Upper lobe of right lung (tissue), 1 donor: Measurements from ENCODE around the gene FBLN1. TPM values are rescaled to one million over a fixed set of nuclear protein-coding genes. Genes with fewer than 3 reads are reported as not detected.
"Not testable (repeated sequence)": the region's sequence is repeated elsewhere in the genome, so short reads cannot be mapped to it uniquely, and the experiment has no call there.

Source experiments
- ATAC-seq: fragments of 200-7000 bp; cut with Tn5 transposase; one replicate; pipeline ENCODE4 v1.9.1; 2020; ENCODE audit warnings: mild to moderate bottlenecking, moderate library complexity
- DNase-seq: peaks from one replicate; pipeline ENCODE4 v3.0.0-alpha.2; 2020
- H3K27ac ChIP-seq: fragments of 200-600 bp; one replicate; pipeline ENCODE4 v1.8.0; 2022
- H3K27me3 ChIP-seq: fragments of 200-600 bp; one replicate; pipeline ENCODE4 v1.8.0; 2022; ENCODE audit warnings: mild to moderate bottlenecking
- H3K36me3 ChIP-seq: fragments of 200-600 bp; one replicate; pipeline ENCODE4 v1.8.0; 2022
- H3K4me1 ChIP-seq: fragments of 200-600 bp; one replicate; pipeline ENCODE4 v1.8.0; 2022
- H3K4me3 ChIP-seq: fragments of 200-600 bp; one replicate; pipeline ENCODE4 v1.8.0; 2022; ENCODE audit warnings: mild to moderate bottlenecking
- H3K9me3 ChIP-seq: fragments of 200-600 bp; one replicate; pipeline ENCODE4 v1.8.0; 2022
- CTCF ChIP-seq: fragments of 200-600 bp; IDR thresholded peaks from one replicate; pipeline ENCODE4 v1.8.0; 2022; ENCODE audit warnings: antibody characterized with exemption
- intact Hi-C: fragments of 100-400 bp; cut with DNase I; formaldehyde crosslinking; loops from one replicate; pipeline ENCODE4 v1.11.0; 2022
- total RNA-seq: library from RNA; stranded (reverse); fragmentation: NEBNext Ultra II Directional; extraction: Animal tissue kit (Norgen Biotek cat#: 25700); gene quantifications from one replicate; pipeline ENCODE4 v1.2.1, GENCODE V29; 2021
- donor health status: DM: no; HTN: yes; CAD: no; lungs with severe emphysema.

Gene FBLN1
- total RNA-seq, 1 donor from 2014 or later: 272 TPM

DNA sequence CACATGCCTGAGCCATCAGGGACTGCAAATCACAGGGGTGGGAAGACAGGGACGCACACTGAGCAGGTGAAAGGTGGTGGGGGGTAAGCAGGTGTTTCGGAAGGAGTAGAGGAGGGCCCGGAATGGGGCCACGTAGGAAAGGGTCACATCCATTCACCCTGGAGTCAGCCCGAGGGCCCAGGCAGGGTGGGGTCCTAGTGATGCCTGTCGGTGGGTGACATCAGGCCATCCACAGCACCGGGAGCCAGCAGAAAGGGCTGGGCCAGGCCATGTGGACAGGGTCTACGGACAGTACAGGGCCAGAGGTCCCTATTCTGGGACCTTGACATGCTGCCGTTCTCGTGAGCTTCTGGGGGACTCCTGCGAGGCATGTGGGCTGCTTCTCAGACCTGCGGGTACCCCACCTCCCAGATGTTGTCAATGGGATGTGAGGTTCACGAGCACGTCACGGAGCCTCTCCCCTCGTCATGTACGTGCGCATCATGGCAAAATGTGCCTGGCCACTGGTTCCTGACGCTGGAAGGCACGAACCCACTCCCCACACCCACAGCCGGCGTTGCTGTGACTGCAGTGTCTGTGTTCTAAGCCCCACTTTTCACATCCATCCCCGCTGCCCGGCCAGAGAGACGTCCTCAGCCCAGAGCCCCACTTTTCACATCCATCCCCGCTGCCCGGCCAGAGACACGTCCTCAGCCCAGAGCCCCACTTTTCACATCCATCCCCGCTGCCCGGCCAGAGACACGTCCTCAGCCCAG is 84.1 kb downstream of the FBLN1 start:
- no peak for TF ChIP-seq CTCF
- Histone ChIP-seq H3K27ac (no peak overlapping the region), H3K4me3 (no peak overlapping the region), H3K9me3 (no peaks in the 10 kb centered on the region), H3K27me3 (no peaks in the 10 kb centered on the region), H3K36me3 (no peaks in the 10 kb centered on the region), H3K4me1 (peaks cover 15% of the 10 kb centered on the region)
- DNase-seq: no peak
- intact Hi-C loops: no loop called here
- no peak for ATAC-seq

DNA sequence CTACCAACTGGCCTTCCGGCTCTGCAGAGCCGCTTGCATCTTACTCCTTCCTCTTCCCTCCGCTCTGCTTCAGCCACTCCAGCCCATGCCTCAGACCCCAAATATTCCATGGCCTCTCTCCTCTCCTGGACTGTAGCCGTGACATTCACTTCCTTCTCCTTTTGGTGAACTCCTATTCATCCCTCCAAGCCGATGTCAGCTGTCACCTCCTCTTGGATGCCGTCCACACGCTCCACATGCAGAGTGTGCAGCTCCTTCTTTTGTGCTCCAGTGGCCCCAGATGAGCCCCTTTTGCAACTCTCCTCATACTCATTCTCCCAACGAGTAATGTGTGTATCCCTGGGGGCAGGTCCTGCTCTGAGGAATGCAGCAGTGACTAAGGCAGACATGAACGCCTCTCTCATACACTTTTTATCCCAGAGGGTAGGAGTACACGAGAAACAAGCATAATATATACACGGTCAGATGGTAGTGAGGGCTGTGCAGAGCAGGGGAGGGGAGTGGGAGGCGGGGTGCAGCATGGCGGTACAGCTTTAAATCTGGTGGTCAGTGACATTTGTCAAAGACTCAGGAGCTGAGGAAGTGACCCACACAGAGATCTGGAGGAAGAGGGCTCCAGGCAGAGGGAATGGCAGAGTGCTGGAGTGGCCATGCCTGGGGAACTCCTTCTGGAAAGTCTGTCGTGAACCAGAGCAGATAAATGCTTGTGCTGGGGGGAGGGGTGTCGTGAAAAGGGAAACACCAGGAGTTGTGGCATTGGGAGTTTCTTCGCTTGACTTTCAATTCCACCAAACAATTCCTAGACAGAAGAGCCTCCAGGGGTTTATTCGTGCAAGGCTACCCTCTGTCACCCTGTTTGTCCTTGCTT is 85.2 kb downstream of the FBLN1 start:
- Histone ChIP-seq H3K36me3 (no peaks in the 10 kb centered on the region), H3K27me3 (no peaks in the 10 kb centered on the region), H3K4me3 (no peak overlapping the region), H3K4me1 (peaks cover 15% of the 10 kb centered on the region), H3K27ac (no peak overlapping the region), H3K9me3 (no peaks in the 10 kb centered on the region)
- DNase-seq (no peak), ATAC-seq (no peak)
- TF ChIP-seq CTCF: no peak
- intact Hi-C loops: no loop called here

GRCh38 chr22:45589556-45589955 is 86.9 kb downstream of the FBLN1 start:
- DNase-seq (no peak), ATAC-seq (no peak)
- Histone ChIP-seq H3K27ac (no peak overlapping the region), H3K9me3 (no peaks in the 10 kb centered on the region), H3K4me1 (peaks cover 2% of the 10 kb centered on the region), H3K4me3 (no peak overlapping the region), H3K36me3 (no peaks in the 10 kb centered on the region), H3K27me3 (no peaks in the 10 kb centered on the region)
- intact Hi-C loops: no loop called here
- no peak for TF ChIP-seq CTCF

DNA sequence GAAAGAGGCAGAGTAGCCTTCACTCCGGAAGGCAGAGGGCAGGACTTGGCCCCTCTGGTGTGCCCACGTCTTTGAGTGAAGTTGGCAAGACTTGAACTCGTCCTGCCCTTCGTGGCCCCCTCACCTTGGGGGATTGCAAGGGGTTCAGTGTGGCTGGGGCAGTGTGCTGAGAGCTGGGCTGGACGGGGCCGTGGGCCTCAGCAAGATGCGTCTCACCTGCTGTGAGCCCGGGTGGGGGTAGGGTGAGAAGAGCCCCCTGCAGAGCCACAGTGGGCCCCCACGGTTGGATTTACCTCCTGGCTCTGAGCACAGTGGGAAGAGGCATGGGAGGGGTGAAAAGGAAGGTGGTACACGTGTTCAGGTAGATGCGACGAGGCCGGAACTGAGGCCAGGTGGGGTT is 87.6 kb downstream of the FBLN1 start:
- H3K27ac ChIP-seq: no peak overlapping the region
- H3K9me3 ChIP-seq: no peaks in the 10 kb centered on the region
- ATAC-seq: no peak
- no peaks in the 10 kb centered on the region for H3K4me1 ChIP-seq
- no peak for DNase-seq
- no peak for TF ChIP-seq CTCF
- no peaks in the 10 kb centered on the region for H3K36me3 ChIP-seq
- intact Hi-C loops: no loop called here
- H3K4me3 ChIP-seq: no peak overlapping the region
- H3K27me3 ChIP-seq: no peaks in the 10 kb centered on the region

GRCh38 chr22:45591633-45592213 is 89.0 kb downstream of the FBLN1 start:
- H3K9me3 ChIP-seq, H3K27ac ChIP-seq, H3K4me1 ChIP-seq, H3K36me3 ChIP-seq, intact Hi-C loops, DNase-seq, ATAC-seq, H3K27me3 ChIP-seq, H3K4me3 ChIP-seq: not testable (repeated sequence)
